Stimulated activated naive CD8-positive, alpha-beta T cell treated with anti-CD3 and anti-CD28 coated beads, Interleukin-15, amount 100 ng/mL, for 72 hours (primary cell): Measurements from ENCODE around the gene ABCA2.

Experiments used
- ATAC-seq: fragments of 150-1000 bp; cut with Tn5 transposase; 2 replicates; pipeline ENCODE4 v1.10.0; 2021; ENCODE audit warnings: mild to moderate bottlenecking, moderate library complexity
- DNase-seq, 2 donors: peaks; one replicate each; pipeline ENCODE4 v3.0.0; 2021 to 2022
- H3K27ac Mint-ChIP-seq, 2 donors: one replicate each; pipeline ENCODE4 v1.8.0; 2022; ENCODE audit warnings: mild to moderate bottlenecking in 2 of 2, mixed read lengths in 2 of 2, moderate library complexity in 2 of 2
- H3K27me3 Mint-ChIP-seq: one replicate; pipeline ENCODE4 v1.8.0; 2022; ENCODE audit warnings: mixed read lengths
- H3K4me1 Mint-ChIP-seq: one replicate; pipeline ENCODE4 v1.8.0; 2022; ENCODE audit warnings: mild to moderate bottlenecking, mixed read lengths
- H3K4me3 Mint-ChIP-seq, 2 donors: one replicate each; pipeline ENCODE4 v1.8.0; 2022; ENCODE audit warnings: mild to moderate bottlenecking in 2 of 2, mixed read lengths in 2 of 2, moderate library complexity in 1 of 2
- H3K9me3 Mint-ChIP-seq, 2 donors: one replicate each; pipeline ENCODE4 v1.8.0; 2022; ENCODE audit warnings: mixed read lengths in 2 of 2

Gene ABCA2

DNA sequence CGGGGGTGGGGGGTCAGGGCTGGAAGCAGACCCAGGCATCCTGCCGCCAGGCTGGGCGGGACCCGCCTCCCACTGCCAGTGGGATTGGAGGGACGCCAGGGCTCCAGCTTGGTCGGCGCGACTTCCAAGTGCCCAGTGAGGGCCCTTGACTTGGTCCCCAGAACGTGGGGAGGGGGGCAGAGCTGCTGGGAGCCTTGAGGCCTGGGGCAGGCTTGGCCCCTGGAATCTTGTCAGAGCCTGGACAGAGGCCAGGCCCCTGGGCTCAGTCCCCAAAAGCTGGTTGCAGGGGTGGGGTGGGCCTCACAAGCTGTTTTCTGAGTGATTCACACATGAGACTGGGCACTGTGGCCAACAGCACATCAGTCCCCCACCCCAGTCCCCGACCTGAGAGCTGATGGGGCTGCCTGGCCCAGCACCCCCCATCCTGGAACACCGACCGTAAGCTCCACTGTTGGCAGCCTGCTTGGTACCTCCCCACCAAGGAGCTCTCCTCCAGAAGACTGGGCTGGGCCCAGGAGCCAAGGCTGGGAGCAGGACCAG, 32.2 kb downstream of the ABCA2 start:
- Mint-ChIP-seq H3K9me3 (no peaks in the 10 kb centered on the region), H3K4me3 (peak overlapping the region in 1 of 2 donors; percentile 66), H3K4me1 (peaks cover 84% of the 10 kb centered on the region), H3K27me3 (peaks cover 10% of the 10 kb centered on the region), H3K27ac (no peak overlapping the region)
- DNase-seq (no peak), ATAC-seq (no peak)

DNA sequence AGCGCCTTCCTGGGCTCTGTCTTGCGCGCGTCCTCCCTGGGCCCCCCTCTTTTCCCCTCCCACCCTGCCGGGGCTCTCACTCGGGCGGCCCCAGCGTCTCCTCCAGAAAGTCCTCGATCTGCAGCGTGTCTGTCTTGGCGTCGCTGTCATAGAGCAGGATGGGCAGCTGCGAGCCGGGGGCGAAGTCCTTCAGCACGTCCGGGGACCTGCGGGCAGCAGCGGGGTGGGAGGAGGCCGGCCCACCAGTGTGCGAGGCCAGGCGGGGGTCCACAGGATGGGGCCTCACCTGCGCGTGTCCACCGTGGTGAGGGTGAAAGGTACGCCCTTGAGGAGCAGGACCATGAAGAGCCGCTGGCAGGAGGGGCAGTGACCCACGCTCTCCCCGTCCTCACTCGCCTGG, 32.7 kb downstream of the ABCA2 start:
- ATAC-seq (no peak), DNase-seq (no peak)
- no peak overlapping the region for H3K27ac Mint-ChIP-seq
- H3K27me3 Mint-ChIP-seq = peaks cover 11% of the 10 kb centered on the region
- H3K4me3 Mint-ChIP-seq = no peak overlapping the region
- peaks cover 79% of the 10 kb centered on the region for H3K4me1 Mint-ChIP-seq
- H3K9me3 Mint-ChIP-seq = no peaks in the 10 kb centered on the region

GRCh38 chr9:136994888-136995230, 33.2 kb downstream of the ABCA2 start:
- peaks cover 74% of the 10 kb centered on the region for H3K4me1 Mint-ChIP-seq
- no peaks in the 10 kb centered on the region for H3K9me3 Mint-ChIP-seq
- no peak for ATAC-seq
- H3K4me3 Mint-ChIP-seq = no peak overlapping the region
- no peak overlapping the region for H3K27ac Mint-ChIP-seq
- H3K27me3 Mint-ChIP-seq = peaks cover 16% of the 10 kb centered on the region
- no peak for DNase-seq

DNA sequence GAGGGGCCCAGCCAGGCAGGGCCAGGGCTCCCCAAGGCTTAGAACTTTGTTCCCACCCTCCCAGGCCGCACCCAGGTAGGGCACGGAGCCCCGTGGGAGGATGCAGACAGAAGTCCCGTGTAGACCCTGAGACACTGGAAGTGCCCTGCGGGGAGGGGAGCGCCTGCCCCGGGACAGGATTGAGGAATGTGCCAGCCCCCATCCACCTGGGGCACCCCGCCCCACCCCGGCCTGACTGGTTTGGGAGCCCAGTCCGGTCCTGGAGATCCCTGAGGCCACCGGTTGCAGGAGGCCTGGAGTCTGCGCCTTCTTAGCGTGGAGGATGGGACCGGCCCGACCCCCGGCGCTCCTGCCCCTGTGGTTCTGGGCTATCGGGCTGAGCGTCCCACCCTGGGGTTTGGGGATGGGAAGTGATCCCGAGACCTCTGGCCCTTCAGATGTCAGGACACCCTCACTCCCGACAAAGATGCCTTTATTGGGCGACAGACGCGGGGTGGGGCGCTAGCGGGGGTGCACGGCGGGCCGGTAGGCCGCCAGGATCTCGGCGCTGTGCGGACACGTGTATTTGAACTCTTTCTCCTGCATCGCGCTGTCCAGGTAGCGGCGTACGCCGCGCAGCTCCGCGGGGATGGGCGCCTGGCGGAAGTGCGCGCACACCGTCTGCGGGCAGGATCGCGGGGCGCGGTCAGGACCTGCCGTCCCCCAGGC, 33.7 kb downstream of the ABCA2 start:
- DNase-seq (no peak), ATAC-seq (no peak)
- Mint-ChIP-seq H3K4me3 (peak overlapping the region; percentile 88 to 93), H3K27me3 (peaks cover 21% of the 10 kb centered on the region), H3K9me3 (no peaks in the 10 kb centered on the region), H3K4me1 (peaks cover 68% of the 10 kb centered on the region), H3K27ac (no peak overlapping the region)

- Mint-ChIP-seq H3K27me3 (peaks cover 22% of the 10 kb centered on the region), H3K4me3 (peak overlapping the region; percentile 88 to 93), H3K27ac (peak overlapping the region; percentile 54 to 81), H3K9me3 (no peaks in the 10 kb centered on the region), H3K4me1 (peaks cover 54% of the 10 kb centered on the region)
- peak; percentile 4 for ATAC-seq
- DNase-seq = no peak
Measured at GRCh38 chr9:136992819-136993369, 35.1 kb downstream of the ABCA2 start.

DNA sequence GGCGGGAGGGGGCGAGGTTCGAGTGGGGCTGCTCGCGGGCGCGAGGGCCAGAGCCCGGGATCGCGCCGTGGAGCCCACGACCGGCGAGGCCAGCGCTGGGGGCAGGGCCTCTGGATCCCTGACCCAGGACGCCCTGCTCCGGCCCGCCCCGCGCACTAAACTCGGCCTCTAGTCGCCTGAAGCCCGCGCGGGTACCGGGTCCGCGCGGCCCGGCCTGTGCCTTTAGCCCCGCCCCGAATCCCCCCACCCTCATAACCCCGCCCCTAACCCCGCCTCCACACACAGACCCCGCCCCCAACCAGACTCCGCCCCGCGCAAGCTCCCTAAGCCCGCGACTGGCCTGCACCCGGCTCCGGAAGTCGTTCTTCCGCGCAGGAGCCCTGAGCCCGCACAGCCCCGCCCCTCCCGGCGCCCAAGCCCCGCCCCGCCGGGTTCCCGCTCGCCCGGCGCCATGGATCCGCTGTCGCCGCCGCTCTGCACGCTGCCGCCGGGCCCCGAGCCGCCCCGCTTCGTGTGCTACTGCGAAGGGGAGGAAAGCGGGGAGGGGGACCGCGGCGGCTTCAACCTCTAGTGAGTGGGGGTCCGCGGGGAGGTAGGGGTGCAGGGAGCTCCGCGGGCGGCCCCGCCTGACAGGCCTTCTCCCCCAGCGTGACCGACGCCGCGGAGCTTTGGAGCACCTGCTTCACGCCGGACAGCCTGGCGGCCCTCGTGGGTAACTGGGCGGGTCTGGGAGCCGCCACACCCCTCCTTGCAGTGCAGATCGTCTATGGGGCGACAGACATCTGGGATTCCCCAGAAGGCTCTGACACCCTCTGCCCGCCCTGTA, 35.8 kb downstream of the ABCA2 start, which contains the start of gene PAXX:
PAXX (plus strand) TSS at position 430 of the 826 bp plus-strand sequence; CDS start at position 452, 22 bp downstream.
- Mint-ChIP-seq H3K4me1 (peaks cover 47% of the 10 kb centered on the region), H3K27ac (peak within 1 kb of the TSS; percentile 73 to 81), H3K4me3 (peak within 1 kb of the TSS; percentile 88 to 93), H3K9me3 (no peaks in the 10 kb centered on the region), H3K27me3 (peaks cover 23% of the 10 kb centered on the region)
- ATAC-seq (peak; percentile 85), DNase-seq (peak; percentile 94 to 98)

- Mint-ChIP-seq H3K4me3 (peak overlapping the region; percentile 5 to 31), H3K27ac (no peak overlapping the region), H3K4me1 (peaks cover 29% of the 10 kb centered on the region), H3K27me3 (peaks cover 33% of the 10 kb centered on the region), H3K9me3 (no peaks in the 10 kb centered on the region)
- ATAC-seq (no peak), DNase-seq (no peak)
Measured at GRCh38 chr9:136990242-136990911, 37.7 kb downstream of the ABCA2 start.

DNA sequence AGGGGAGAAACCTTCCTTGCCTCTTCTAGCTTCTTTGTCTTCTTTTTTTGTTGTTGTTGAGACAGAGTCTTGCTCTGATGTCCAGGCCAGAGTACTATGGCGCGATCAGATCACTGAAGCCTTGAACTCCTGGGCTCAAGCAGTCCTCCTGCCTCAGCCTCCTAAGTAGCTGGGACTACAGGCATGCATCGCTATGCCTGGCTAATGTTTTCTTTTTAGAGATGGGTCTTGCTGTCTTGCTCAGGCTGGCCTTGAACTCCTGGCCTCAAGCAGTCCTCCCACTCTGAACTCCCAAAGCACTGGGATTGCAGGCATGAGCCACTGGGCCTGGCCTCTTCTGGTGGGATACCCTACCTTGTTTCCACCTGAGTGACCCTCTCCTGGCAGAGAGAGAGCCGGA, 39.2 kb downstream of the ABCA2 start:
- no peak overlapping the region for H3K27ac Mint-ChIP-seq
- no peaks in the 10 kb centered on the region for H3K9me3 Mint-ChIP-seq
- ATAC-seq (no peak), DNase-seq (no peak)
- no peak overlapping the region for H3K4me3 Mint-ChIP-seq
- H3K27me3 Mint-ChIP-seq = peaks cover 45% of the 10 kb centered on the region
- peaks cover 21% of the 10 kb centered on the region for H3K4me1 Mint-ChIP-seq

- DNase-seq (no peak), ATAC-seq (no peak)
- no peaks in the 10 kb centered on the region for H3K4me1 Mint-ChIP-seq
- no peak overlapping the region for H3K27ac Mint-ChIP-seq
- peak overlapping the region in 1 of 2 donors; percentile 30 for H3K4me3 Mint-ChIP-seq
- H3K27me3 Mint-ChIP-seq = peaks cover 51% of the 10 kb centered on the region
- no peaks in the 10 kb centered on the region for H3K9me3 Mint-ChIP-seq
Measured at GRCh38 chr9:136985853-136986252, 42.2 kb downstream of the ABCA2 start.

DNA sequence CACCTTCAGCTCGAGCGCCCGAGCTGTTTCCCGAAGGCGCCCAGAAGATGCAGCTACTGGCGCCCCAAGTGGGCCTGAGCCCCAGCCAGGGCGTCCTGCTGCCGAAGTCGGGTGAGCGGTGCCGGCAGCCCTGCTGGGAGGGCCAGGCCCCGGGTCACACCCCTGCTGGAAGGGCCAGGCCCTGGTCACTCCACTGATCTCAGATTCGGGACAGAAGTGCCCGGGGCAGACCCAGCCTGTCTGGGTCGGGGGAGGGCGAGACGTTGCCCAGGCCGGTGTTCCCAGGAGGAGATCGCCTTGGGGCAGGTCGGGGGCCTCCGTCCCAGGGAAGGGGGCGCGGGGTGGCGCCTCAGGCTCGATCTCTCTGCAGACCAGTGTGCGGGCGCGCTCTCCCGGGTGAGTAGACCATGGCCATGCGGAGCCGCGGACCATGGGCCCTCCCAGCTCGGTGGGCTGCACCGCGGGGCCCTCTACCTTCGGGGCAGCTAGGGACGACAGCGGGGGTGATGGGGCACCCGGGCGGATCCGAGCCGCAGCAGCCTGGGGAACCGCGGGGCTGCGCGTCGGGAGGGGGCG, 42.9 kb downstream of the ABCA2 start:
- Mint-ChIP-seq H3K27ac (no peak overlapping the region), H3K4me3 (peak overlapping the region in 1 of 2 donors; percentile 43), H3K27me3 (peaks cover 48% of the 10 kb centered on the region), H3K9me3 (no peaks in the 10 kb centered on the region), H3K4me1 (no peaks in the 10 kb centered on the region)
- ATAC-seq (peak; percentile 27), DNase-seq (no peak)

GRCh38 chr9:136984464-136985026, 43.5 kb downstream of the ABCA2 start:
- Mint-ChIP-seq H3K4me1 (no peaks in the 10 kb centered on the region), H3K27ac (no peak overlapping the region), H3K27me3 (peaks cover 42% of the 10 kb centered on the region), H3K9me3 (no peaks in the 10 kb centered on the region), H3K4me3 (no peak overlapping the region)
- DNase-seq = no peak
- peak; percentile 26 for ATAC-seq

DNA sequence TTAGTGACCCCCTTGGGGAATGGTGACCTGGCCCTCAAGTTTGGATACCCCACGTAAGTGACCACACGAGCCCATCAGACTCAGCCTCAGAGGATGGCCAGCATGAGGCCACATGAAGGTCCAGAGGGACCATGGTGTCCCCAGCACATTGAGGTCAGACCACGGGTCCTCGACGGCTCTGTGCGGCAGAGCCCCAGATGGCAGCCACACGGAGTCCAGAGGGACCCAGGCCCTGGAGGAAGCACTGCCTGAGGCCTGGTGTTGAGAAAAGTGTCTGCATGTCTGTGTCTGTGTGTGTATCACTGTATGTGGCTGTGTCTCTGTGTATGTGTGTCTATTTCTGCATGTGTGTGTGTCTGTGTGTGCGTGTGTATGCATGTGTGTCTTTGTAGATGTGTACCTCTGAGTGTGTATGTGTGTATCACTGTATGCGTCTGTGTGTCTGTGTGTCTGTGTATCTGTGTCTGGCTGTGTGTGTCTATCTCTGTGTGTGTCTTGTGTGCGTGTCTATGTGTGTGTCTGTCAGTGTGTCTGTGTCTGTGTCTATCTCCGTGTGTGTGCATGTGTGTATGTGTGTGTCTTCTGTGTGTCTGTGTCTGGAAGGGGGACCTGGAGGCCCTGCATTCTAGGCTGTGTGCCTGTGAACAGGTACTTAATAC, 44.3 kb downstream of the ABCA2 start:
- ATAC-seq (no peak), DNase-seq (no peak)
- no peak overlapping the region for H3K27ac Mint-ChIP-seq
- peaks cover 38% of the 10 kb centered on the region for H3K27me3 Mint-ChIP-seq
- H3K4me3 Mint-ChIP-seq = no peak overlapping the region
- H3K9me3 Mint-ChIP-seq = no peaks in the 10 kb centered on the region
- no peaks in the 10 kb centered on the region for H3K4me1 Mint-ChIP-seq

GRCh38 chr9:136983167-136983566, 44.9 kb downstream of the ABCA2 start:
- no peak for ATAC-seq
- H3K9me3 Mint-ChIP-seq = no peaks in the 10 kb centered on the region
- no peak for DNase-seq
- no peaks in the 10 kb centered on the region for H3K4me1 Mint-ChIP-seq
- H3K4me3 Mint-ChIP-seq = no peak overlapping the region
- peaks cover 37% of the 10 kb centered on the region for H3K27me3 Mint-ChIP-seq
- H3K27ac Mint-ChIP-seq = no peak overlapping the region

- Mint-ChIP-seq H3K4me3 (no peak within 1 kb of the TSS), H3K4me1 (peaks cover 3% of the 10 kb centered on the region), H3K27ac (no peak within 1 kb of the TSS), H3K9me3 (no peaks in the 10 kb centered on the region), H3K27me3 (peaks cover 30% of the 10 kb centered on the region)
- DNase-seq (no peak), ATAC-seq (no peak)
Measured at GRCh38 chr9:136982232-136983051, 45.6 kb downstream of the ABCA2 start, which contains the start of gene LCNL1. Gene LCNL1, plus strand, starts transcription at chr9:136982993. Its CDS starts 594 bp downstream, at chr9:136983587.
